Measurements from ENCODE around the gene PDLIM3. TPM values are rescaled to one million over a fixed set of nuclear protein-coding genes. Genes with fewer than 3 reads are reported as not detected.

PDLIM3 gene
- total and polyA plus RNA-seq, 2 experiments from 2014 or later: 8.5 to 18.0 TPM

GRCh38 chr4:185542626-185543315, 7.5 kb upstream of the PDLIM3 start (continued):
- TF ChIP-seq NANOG (IDR thresholded peaks at IDR 0.05; ENCODE audit: borderline replicate concordance) (no peak), EZH2 (IDR thresholded peaks at IDR 0.05; ENCODE audit: low read depth, unreplicated experiment) (no peak), EZH2phosphoT487 (IDR thresholded peaks at IDR 0.05; ENCODE audit: unreplicated experiment) (no peak), JUNB (IDR thresholded peaks at IDR 0.05; ENCODE audit: unreplicated experiment) (no peak), STAT1 (IDR thresholded peaks at IDR 0.05; ENCODE audit: unreplicated experiment) (no peak)

- H3K36me3 Mint-ChIP-seq (ENCODE audit: low read depth): no peaks in the 10 kb centered on the region
- peak overlapping the region; percentile 85 for H2AFZ ChIP-seq
These were observed 6.0 kb upstream of the PDLIM3 start for GRCh38 chr4:185541251-185541727.

More at GRCh38 chr4:185541251-185541727, 6.0 kb upstream of the PDLIM3 start:
- Histone ChIP-seq H3K27ac (ENCODE audit: low read depth) (no peak overlapping the region), H3K4me2 (no peak overlapping the region), H3K9me2 (ENCODE audit: insufficient read depth) (peaks cover 9% of the 10 kb centered on the region; the same call in 1 of the 2 replicates), H3K36me3 (ENCODE audit: insufficient read depth) (no peaks in the 10 kb centered on the region), H4K20me1 (replicated peaks; ENCODE audit: insufficient read depth) (no peaks in the 10 kb centered on the region), H3K4me3 (no peak overlapping the region), H3K4me1 (ENCODE audit: insufficient read depth) (peaks cover 14% of the 10 kb centered on the region; the same call in 1 of the 2 replicates), H3F3A (replicated peaks; ENCODE audit: low read depth) (no peaks in the 10 kb centered on the region), H3K27me3 (ENCODE audit: insufficient read depth) (peaks cover 10% of the 10 kb centered on the region), H3K79me2 (replicated peaks; ENCODE audit: insufficient read depth) (no peaks in the 10 kb centered on the region)
- ATAC-seq (no peak), DNase-seq (ENCODE audit: low spot score) (no peak)
- H3K4me3 Mint-ChIP-seq: no peak overlapping the region
- H3K27ac Mint-ChIP-seq: no peak overlapping the region
- H3K9me3 Mint-ChIP-seq: no peaks in the 10 kb centered on the region
- TF ChIP-seq EZH2 (IDR thresholded peaks at IDR 0.05; ENCODE audit: low read depth, unreplicated experiment) (no peak), ZNF462 (CRISPR knock-in tag; IDR thresholded peaks at IDR 0.05) (no peak), ZNF331 (CRISPR knock-in tag; IDR thresholded peaks at IDR 0.05; ENCODE audit: low read depth) (no peak), STAT1 (IDR thresholded peaks at IDR 0.05; ENCODE audit: unreplicated experiment) (no peak), CTCF (conservative IDR thresholded peaks at IDR 0.05; ENCODE audit: low read depth in 2 of 2) (no peak), EZH2phosphoT487 (IDR thresholded peaks at IDR 0.05; ENCODE audit: unreplicated experiment) (no peak), NANOG (IDR thresholded peaks at IDR 0.05; ENCODE audit: borderline replicate concordance) (no peak), POLR2AphosphoS5 (IDR thresholded peaks at IDR 0.05; ENCODE audit: low read depth) (no peak)
- TF ChIP-seq, protein P1, sequence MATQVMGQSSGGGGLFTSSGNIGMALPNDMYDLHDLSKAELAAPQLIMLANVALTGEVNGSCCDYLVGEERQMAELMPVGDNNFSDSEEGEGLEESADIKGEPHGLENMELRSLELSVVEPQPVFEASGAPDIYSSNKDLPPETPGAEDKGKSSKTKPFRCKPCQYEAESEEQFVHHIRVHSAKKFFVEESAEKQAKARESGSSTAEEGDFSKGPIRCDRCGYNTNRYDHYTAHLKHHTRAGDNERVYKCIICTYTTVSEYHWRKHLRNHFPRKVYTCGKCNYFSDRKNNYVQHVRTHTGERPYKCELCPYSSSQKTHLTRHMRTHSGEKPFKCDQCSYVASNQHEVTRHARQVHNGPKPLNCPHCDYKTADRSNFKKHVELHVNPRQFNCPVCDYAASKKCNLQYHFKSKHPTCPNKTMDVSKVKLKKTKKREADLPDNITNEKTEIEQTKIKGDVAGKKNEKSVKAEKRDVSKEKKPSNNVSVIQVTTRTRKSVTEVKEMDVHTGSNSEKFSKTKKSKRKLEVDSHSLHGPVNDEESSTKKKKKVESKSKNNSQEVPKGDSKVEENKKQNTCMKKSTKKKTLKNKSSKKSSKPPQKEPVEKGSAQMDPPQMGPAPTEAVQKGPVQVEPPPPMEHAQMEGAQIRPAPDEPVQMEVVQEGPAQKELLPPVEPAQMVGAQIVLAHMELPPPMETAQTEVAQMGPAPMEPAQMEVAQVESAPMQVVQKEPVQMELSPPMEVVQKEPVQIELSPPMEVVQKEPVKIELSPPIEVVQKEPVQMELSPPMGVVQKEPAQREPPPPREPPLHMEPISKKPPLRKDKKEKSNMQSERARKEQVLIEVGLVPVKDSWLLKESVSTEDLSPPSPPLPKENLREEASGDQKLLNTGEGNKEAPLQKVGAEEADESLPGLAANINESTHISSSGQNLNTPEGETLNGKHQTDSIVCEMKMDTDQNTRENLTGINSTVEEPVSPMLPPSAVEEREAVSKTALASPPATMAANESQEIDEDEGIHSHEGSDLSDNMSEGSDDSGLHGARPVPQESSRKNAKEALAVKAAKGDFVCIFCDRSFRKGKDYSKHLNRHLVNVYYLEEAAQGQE (IDR thresholded peaks at IDR 0.05; ENCODE audit: unreplicated experiment): no peak
- TF ChIP-seq, protein P2, sequence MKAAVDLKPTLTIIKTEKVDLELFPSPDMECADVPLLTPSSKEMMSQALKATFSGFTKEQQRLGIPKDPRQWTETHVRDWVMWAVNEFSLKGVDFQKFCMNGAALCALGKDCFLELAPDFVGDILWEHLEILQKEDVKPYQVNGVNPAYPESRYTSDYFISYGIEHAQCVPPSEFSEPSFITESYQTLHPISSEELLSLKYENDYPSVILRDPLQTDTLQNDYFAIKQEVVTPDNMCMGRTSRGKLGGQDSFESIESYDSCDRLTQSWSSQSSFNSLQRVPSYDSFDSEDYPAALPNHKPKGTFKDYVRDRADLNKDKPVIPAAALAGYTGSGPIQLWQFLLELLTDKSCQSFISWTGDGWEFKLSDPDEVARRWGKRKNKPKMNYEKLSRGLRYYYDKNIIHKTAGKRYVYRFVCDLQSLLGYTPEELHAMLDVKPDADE (IDR thresholded peaks at IDR 0.05): no peak
- peaks cover 3% of the 10 kb centered on the region for H3K27me3 Mint-ChIP-seq (ENCODE audit: insufficient read depth, low read depth, poor library complexity)
- peaks cover 2% of the 10 kb centered on the region; the same call in 1 of the 3 replicates for H3K4me1 Mint-ChIP-seq

Data from GM23338 (cell line).